CD14-positive monocyte (primary cell): ENCODE results near the gene GRIN2A. TPM values are rescaled to one million over a fixed set of nuclear protein-coding genes. Genes with fewer than 3 reads are reported as not detected.

Source experiments
- DNase-seq, 3 donors: peaks; one replicate each; pipeline ENCODE4 v3.0.0-alpha.2; 2011 to 2022
- H2AFZ ChIP-seq: 2 replicates; pipeline ENCODE4 v1.6.0; 2012; ENCODE audit warnings: mild to moderate bottlenecking, low read depth, low read length, inconsistent platforms; ENCODE audit not compliant: insufficient read depth, poor library complexity, severe bottlenecking
- H3K27ac ChIP-seq, 2 donors: 1 replicate in 1 of 2; 2 replicates in 1 of 2; pipeline ENCODE4 v1.5.1; 2012 to 2013; ENCODE audit warnings: low read length in 2 of 2, control low read depth in 1 of 2, inconsistent platforms in 1 of 2, low read depth in 1 of 2, mild to moderate bottlenecking in 1 of 2
- H3K27me3 ChIP-seq, 2 donors: one replicate each; pipeline versions ENCODE4 v1.6.0 to v1.6.1; 2011 to 2013; ENCODE audit warnings: low read length in 2 of 2; ENCODE audit not compliant: control insufficient read depth in 2 of 2, insufficient read depth in 2 of 2
- H3K36me3 ChIP-seq, 2 donors: replicated peaks in 1 of 2; 1 replicate in 1 of 2; 2 replicates in 1 of 2; pipeline versions ENCODE4 v1.5.1 to v1.6.1; 2012 to 2013; ENCODE audit warnings: low read length in 2 of 2, control low read depth in 1 of 2, inconsistent platforms in 1 of 2, mild to moderate bottlenecking in 1 of 2; ENCODE audit not compliant: insufficient read depth in 2 of 2, control insufficient read depth in 1 of 2
- H3K4me1 ChIP-seq, 2 donors: 1 replicate in 1 of 2; 2 replicates in 1 of 2; pipeline versions ENCODE4 v1.5.1 to v1.6.1; 2012 to 2013; ENCODE audit warnings: low read length in 2 of 2, control low read depth in 1 of 2, inconsistent platforms in 1 of 2, mild to moderate bottlenecking in 1 of 2, moderate library complexity in 1 of 2; ENCODE audit not compliant: insufficient read depth in 2 of 2, control insufficient read depth in 1 of 2
- H3K4me2 ChIP-seq: replicated peaks from 2 replicates; pipeline ENCODE3; 2012; ENCODE audit warnings: low read length, moderate library complexity, mild to moderate bottlenecking; ENCODE audit not compliant: poor library complexity, severe bottlenecking; ENCODE audit errors: extremely low read depth
- H3K4me3 ChIP-seq, 3 experiments: fragments of 200-600 bp in 1 of 3; sonication (generic) in 1 of 3; replicated peaks in 1 of 3; 1 replicate in 2 of 3; 2 replicates in 1 of 3; pipeline ENCODE4 v1.5.1; 2011 to 2013; ENCODE audit warnings: low read length in 3 of 3, mild to moderate bottlenecking in 3 of 3, control low read depth in 2 of 3, low read depth in 2 of 3, inconsistent platforms in 1 of 3, moderate library complexity in 1 of 3
- H3K79me2 ChIP-seq: 2 replicates; pipeline ENCODE4 v1.6.0; 2012; ENCODE audit warnings: mild to moderate bottlenecking, control low read depth, inconsistent platforms, low read length, moderate library complexity; ENCODE audit not compliant: insufficient read depth
- H3K9ac ChIP-seq: 2 replicates; pipeline ENCODE4 v1.6.0; 2017; ENCODE audit warnings: low read length, mild to moderate bottlenecking; ENCODE audit not compliant: insufficient read depth, poor library complexity, severe bottlenecking
- H3K9me3 ChIP-seq, 2 donors: replicated peaks in 1 of 2; 1 replicate in 1 of 2; 2 replicates in 1 of 2; pipeline versions ENCODE4 v1.5.1 to v1.6.1; 2012 to 2013; ENCODE audit warnings: low read length in 2 of 2, control low read depth in 1 of 2; ENCODE audit not compliant: control insufficient read depth in 1 of 2, insufficient read depth in 1 of 2
- H4K20me1 ChIP-seq: 2 replicates; pipeline ENCODE4 v1.6.0; 2012; ENCODE audit warnings: mild to moderate bottlenecking, low read length, control low read depth, moderate library complexity; ENCODE audit not compliant: insufficient read depth
- H3K27ac Mint-ChIP-seq, 7 donors: one replicate each; pipeline ENCODE4 v1.8.0; 2020; ENCODE audit warnings: mild to moderate bottlenecking in 7 of 7, mixed read lengths in 7 of 7, moderate library complexity in 6 of 7, inconsistent platforms in 2 of 7
- H3K27me3 Mint-ChIP-seq, 3 donors: one replicate each; pipeline ENCODE4 v1.8.0; 2021 to 2022; ENCODE audit warnings: low read depth in 3 of 3, mild to moderate bottlenecking in 3 of 3, mixed read lengths in 3 of 3, moderate library complexity in 3 of 3, inconsistent platforms in 1 of 3
- H3K36me3 Mint-ChIP-seq, 2 donors: one replicate each; pipeline ENCODE4 v1.8.0; 2020; ENCODE audit warnings: mixed read lengths in 2 of 2, inconsistent platforms in 1 of 2, mild to moderate bottlenecking in 1 of 2
- H3K4me1 Mint-ChIP-seq: one replicate; pipeline ENCODE4 v1.8.0; 2020; ENCODE audit warnings: mild to moderate bottlenecking, mixed read lengths
- H3K4me3 Mint-ChIP-seq, 2 donors: one replicate each; pipeline ENCODE4 v1.8.0; 2020; ENCODE audit warnings: mild to moderate bottlenecking in 2 of 2, mixed read lengths in 2 of 2, moderate library complexity in 1 of 2
- H3K9me3 Mint-ChIP-seq, 7 donors: one replicate each; pipeline ENCODE4 v1.8.0; 2020 to 2022; ENCODE audit warnings: mixed read lengths in 7 of 7, mild to moderate bottlenecking in 6 of 7, moderate library complexity in 6 of 7, inconsistent platforms in 2 of 7
- CTCF ChIP-seq: fragments of 200-600 bp; IDR thresholded peaks from one replicate; pipeline ENCODE4 v1.8.0; 2022; ENCODE audit warnings: antibody characterized with exemption, mild to moderate bottlenecking
- WGBS: methylation state at CpG from one replicate; pipeline ENCODE4 v1.1.5; 2013; ENCODE audit warnings: missing lambda C conversion rate; ENCODE audit not compliant: insufficient coverage; 5-methylcytosine and 5-hydroxymethylcytosine counted together
- intact Hi-C, 2 donors: fragments of 100-400 bp; cut with micrococcal nuclease; formaldehyde crosslinking; loops; one replicate each; pipeline versions ENCODE4 v1.15.0 to v1.15.1; 2023
- polyA plus RNA-seq, 3 donors: library from polyadenylated mRNA; depleted of rRNA in 1 of 3; unstranded in 2 of 3; stranded (reverse) in 1 of 3; fragments of 300-500 nt in 2 of 3; fragments of >200 nt in 1 of 3; fragmentation: Illumina TruSeq in 2 of 3; gene quantifications; 1 replicate in 2 of 3; 2 replicates in 1 of 3; pipeline ENCODE4 v1.2.3, GENCODE V29; 2012 to 2021

Gene GRIN2A
- polyA plus RNA-seq, 3 donors: not detected

GRCh38 chr16:10009684-10010083 lies 172.5 kb downstream of the GRIN2A start:
- Mint-ChIP-seq H3K9me3 (peaks cover 0 to 4% (median 3%) of the 10 kb centered on the region in 7 donors), H3K27me3 (peaks cover 0 to 1% (median 0%) of the 10 kb centered on the region in 3 donors), H3K4me3 (no peak overlapping the region), H3K4me1 (no peaks in the 10 kb centered on the region), H3K36me3 (no peaks in the 10 kb centered on the region), H3K27ac (no peak overlapping the region)
- Histone ChIP-seq H3K4me1 (no peaks in the 10 kb centered on the region), H3K79me2 (no peaks in the 10 kb centered on the region), H3K27ac (no peak overlapping the region), H3K36me3 (no peaks in the 10 kb centered on the region), H3K9me3 (no peaks in the 10 kb centered on the region), H4K20me1 (no peaks in the 10 kb centered on the region), H3K4me2 (no peak overlapping the region), H3K27me3 (no peaks in the 10 kb centered on the region), H2AFZ (no peak overlapping the region), H3K9ac (no peak overlapping the region), H3K4me3 (no peak overlapping the region)
- DNase-seq: no peak
- WGBS: 75% methylated on average over 5 of the region's 6 CpGs
- TF ChIP-seq CTCF: no peak
- intact Hi-C loops: no loop called here

- no peak overlapping the region for H3K27ac ChIP-seq
- no peak overlapping the region for H3K4me3 ChIP-seq
- H3K9me3 ChIP-seq: peaks cover 0 to 4% of the 10 kb centered on the region in 2 donors
- no peaks in the 10 kb centered on the region for H3K79me2 ChIP-seq
- no peak overlapping the region for H2AFZ ChIP-seq
- no peak for TF ChIP-seq CTCF
- intact Hi-C loops: no loop called here
- no peak overlapping the region for H3K27ac Mint-ChIP-seq
- H4K20me1 ChIP-seq: no peaks in the 10 kb centered on the region
- H3K4me1 Mint-ChIP-seq: no peaks in the 10 kb centered on the region
- no peaks in the 10 kb centered on the region for H3K27me3 ChIP-seq
- no peak overlapping the region for H3K9ac ChIP-seq
- H3K36me3 Mint-ChIP-seq: no peaks in the 10 kb centered on the region
- H3K4me3 Mint-ChIP-seq: no peak overlapping the region
- peaks cover 0 to 8% (median 2%) of the 10 kb centered on the region in 7 donors for H3K9me3 Mint-ChIP-seq
- no peak for DNase-seq
- H3K36me3 ChIP-seq: no peaks in the 10 kb centered on the region
- no peaks in the 10 kb centered on the region for H3K27me3 Mint-ChIP-seq
- 95% methylated on average over 2 of the region's 2 CpGs for WGBS
- no peaks in the 10 kb centered on the region for H3K4me1 ChIP-seq
- no peak overlapping the region for H3K4me2 ChIP-seq
Observed at GRCh38 chr16:10003486-10003885, 178.7 kb downstream of the GRIN2A start.
